ENCODE measurements around the gene NUP62.

Gene NUP62

DNA sequence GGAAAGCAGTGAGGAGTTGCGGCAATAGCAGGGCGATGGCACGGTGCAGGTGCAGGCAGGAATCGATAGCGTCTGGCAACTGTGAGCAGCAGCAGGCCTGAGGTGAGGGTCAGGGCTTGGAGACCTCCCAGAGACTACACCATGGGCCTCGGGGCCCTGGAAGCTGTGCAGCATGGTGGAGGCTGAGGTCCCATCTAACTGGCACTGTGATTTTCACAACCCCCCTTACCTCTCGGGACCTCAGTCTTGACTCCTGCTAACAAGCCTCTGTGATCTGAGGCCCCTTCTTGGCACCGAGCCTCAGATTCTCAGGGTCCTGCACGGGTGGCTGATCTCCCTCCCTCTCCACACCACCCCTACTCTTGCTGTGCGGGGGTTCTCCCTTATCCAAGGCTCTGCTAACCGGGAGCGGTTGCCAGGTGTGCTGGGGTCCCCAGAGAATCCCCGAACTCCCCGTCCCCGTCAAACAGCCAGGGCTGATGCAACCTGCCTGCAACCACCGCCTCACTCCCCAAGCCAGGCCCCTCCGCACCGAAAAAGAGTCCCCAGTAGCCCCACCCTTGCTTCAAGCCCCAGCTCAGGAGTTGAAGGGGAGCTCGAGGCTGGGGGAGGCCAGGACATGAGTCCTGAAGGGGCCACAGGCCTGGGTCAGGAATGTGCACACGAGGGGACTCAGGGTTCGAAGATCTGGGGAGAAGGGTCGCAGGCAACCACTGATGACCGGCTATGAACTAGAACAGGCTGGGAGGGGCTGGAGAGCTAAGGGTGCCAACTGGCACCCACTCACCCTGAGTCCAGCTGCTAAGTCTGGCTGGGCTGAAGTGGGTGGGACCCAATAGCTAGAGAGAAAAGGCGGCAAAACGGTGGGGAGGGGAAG is 5.1 kb downstream of the NUP62 start:
- no peak for DNase-seq

- no peak for DNase-seq
Observed at GRCh38 chr19:49923055-49924003, 6.0 kb downstream of the NUP62 start.

- no peak for DNase-seq
Observed at GRCh38 chr19:49921871-49922795, 7.2 kb downstream of the NUP62 start.

DNA sequence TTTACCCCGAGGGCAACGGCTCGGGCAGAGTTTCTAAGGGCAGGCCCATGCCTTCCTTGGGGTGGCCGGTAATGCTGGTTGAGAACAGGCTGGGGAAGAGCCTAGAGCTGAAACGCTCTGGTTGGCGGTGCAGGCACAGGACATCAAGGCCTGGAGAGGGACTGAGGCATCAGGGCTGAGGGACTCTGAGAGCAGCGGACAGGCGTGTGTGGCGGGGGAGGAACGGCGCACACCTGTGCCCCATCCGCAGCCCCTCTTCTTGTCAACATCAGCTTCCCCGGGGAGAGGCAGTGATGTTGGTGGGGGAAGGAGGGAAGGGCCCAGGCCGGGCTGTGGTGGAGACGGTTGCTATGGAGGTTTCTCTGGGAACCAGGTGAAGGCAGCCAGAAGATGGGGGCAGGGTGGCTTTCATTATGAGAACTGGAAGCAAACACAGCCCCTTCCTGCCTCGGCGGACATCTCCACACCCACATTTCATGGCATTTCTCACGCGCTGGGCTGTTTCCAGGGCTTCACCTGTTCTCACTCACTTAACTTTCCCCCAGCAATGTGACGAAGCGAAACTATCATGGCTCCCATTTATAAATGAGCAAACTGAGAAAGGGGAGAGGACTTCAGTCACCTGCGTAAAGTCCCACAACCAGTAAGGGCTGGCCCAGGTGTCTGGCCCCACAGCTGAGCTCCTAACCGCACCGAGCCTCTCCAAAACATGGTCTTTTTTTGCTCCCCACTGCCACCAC is 8.5 kb downstream of the NUP62 start:
- no peak for DNase-seq

GRCh38 chr19:49918089-49918488 is 11.2 kb downstream of the NUP62 start:
- DNase-seq, result no peak

GRCh38 chr19:49916839-49917733 is 12.2 kb downstream of the NUP62 start:
- DNase-seq, result no peak

- DNase-seq, result no peak
Observed at GRCh38 chr19:49915271-49915670, 14.0 kb downstream of the NUP62 start.

GRCh38 chr19:49913720-49914119 is 15.6 kb downstream of the NUP62 start:
- no peak for DNase-seq

DNA sequence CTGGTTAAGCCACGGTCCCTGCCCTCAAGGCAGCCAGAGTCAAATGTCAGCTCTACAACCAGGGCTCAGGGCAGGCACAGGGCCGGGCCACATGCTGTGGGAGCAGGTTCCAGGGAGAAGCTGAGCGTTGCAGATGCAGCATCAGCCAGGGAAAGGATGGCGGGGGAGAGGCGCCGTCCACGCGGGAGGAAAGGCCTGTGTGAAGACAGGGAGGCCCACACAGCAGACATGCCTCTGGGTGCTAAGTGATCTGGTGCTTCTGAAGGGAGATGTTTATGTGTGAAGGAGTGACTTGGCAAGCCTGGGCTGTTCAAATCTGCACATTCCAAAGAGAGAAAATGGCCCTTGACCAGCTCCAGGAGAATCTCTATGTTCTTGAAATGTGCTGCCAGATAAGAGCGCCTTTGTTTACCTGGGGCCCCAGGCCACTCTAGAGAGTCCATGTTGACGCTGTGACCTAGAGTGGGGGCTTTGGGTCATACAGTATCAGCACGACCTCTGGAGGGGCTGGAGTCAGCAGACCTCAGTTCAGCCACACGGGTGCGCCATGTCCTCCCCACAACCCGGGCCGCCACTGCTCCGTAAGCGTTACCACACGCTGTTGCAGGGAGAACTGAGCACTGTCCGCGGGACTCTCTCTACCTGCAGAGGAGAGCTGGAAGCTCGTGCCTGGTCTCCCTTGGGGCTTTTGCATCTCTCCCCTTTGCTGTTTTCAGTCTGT is 16.2 kb downstream of the NUP62 start:
- no peak for DNase-seq

DNA sequence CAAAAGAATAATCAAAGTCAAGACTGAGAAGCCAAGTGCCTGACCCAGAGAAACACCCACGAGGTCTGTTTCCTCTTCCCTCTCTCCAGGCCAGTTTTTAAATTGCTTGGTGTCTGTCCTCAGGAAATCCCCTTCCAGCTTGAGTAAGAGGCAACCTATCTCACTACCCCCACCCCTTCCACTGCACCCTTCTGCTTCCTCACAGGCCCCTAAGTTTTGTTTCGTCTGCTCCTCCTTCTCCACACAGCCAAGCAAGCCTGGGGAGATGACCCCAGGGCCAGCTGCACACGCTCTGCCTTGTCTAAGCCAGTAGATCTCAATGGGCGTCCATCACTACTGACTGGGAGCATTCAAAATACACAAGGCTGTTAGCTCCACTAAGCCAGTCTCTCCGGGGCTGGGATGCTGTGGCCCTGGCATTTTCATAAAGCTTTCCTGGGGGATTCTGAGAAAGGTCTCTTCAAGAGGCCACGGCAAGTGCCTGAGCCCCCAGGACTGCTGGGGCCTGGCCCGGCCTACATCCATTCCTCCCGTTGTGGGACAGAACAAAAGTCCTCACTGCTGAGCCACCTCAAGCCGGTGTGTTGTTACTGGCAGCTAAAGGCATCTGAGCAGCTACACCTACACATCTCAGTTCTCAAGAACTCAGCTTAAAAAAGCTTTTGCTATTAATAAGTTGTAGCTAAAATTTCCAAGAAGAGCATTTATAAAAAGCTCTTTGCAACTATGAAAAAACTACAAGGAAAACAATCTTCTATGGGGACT is 17.7 kb downstream of the NUP62 start:
- DNase-seq, result no peak

GRCh38 chr19:49910179-49910578 is 19.1 kb downstream of the NUP62 start:
- no peak for DNase-seq

DNA sequence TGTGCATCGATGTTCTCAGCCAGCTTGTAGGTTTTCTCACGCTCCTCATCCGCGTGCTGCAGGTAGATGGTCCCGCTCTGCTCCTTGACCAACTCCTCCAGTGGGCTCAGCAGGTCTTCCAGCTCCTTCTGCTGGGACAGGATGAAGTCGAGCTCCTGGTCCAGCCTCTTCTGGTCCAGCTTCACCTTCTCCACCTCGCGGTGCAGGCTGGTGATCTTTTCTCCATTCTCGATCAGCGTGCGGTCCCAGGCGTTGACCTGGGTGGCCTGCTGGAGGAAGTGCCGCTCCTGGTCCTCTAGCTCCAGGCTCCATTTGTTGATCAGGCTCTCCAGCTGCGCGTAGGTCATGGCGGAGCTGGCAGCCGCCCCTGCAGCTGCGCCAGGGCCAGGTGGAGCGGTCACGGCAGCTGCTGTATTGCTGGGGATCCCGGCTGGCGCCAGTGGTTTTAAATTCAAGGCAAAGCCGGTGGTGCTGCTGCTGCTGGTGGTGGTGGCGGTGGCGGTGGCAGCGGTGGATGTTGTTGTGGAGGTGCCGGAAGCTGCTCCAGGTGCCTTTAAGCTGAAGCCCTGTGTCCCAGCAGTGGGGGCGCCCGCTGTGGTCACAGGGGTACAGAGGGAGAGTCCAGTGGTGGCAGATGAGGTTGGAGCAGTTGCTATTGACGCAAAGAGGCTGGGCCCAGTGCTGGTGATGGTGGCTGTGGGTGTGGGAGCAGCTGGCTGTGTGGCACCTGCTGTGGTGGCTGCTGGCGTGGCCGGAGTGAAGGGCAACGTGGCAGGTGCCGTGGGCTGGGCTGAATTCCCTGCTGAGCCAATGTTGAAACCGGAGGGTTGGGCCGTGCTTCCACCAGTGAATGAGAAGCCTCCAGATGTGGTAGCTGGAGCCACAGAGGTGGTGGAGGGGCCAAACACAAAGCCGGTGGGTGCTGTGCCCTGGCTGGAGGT is 20.6 kb downstream of the NUP62 start:
- DNase-seq, result no peak

GRCh38 chr19:49907745-49908446 is 21.4 kb downstream of the NUP62 start:
- no peak for DNase-seq

GRCh38 chr19:49906879-49907564 is 22.3 kb downstream of the NUP62 start:
- DNase-seq, result no peak

DNA sequence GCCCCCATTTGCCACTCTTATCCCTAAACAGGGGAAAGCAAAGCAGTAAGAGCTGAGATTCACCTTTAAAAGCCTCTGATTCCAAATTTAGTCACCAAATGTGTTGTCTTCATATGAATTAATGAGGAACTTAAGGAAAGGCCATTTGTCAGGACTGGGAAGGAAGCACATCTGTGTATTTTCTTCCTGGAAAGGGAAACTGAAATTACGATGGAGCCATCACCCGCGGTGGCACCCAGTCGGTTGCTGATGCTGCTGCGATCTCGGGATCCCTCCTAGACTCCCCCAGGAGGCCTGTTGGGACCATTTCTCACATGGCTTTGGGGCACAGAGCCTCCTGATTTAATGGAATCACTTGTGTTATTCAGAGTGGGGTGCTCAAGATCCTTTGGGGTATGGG is 25.2 kb downstream of the NUP62 start:
- DNase-seq, result no peak

DNA sequence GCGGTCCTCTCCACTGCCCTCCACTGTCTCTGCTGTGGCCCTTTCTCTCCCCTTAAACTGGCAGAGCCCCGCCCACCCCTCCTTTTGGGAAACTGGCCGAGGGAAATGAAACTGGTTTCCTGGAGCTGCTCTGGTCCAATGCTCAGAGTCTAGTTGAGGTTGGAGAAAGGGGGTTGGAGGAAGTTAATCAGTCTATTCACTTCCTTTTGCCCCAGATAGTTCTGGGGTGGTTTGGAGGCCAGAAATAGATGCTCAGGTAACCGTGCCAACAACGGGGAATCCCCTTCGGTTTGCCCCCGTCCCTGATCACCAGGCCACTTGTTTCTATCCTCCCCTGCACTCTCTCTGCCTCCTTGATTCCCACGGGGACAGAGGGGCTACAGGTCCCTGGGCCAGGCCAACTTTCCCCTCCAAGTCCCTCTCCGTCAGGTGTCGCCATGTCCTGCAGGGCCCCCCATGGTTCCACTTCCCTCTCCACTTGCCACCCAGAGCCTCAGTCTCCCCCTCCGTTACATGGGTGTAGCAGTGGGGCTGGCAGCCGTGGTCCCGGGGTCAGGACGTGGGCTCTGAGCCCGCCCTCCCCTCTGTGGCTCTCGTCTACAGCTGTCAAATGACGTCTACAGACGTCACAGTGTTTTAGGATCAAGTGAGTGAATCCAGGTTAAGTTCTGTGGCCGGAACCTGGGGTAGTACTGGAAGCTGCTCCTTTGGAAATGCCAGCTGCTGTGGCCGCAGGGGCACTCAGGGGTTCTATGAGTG is 32.3 kb downstream of the NUP62 start, which contains the start of gene IL4I1:
Gene IL4I1, minus strand, starts transcription at position 25 of the 759 bp plus-strand sequence. CDS start 727 bp downstream, outside the sequence.
- peak; percentile 54 for DNase-seq

Measured in activated CD4-positive, alpha-beta T cell treated with anti-CD3 and anti-CD28 coated beads for 1 hour (primary cell).